T-helper 1 cell treated with Interleukin-12 subunit alpha and Interleukin-12 subunit beta and Interleukin-4 antibody, amounts not matched to agents 30 μg/mL and 1 μg/mL, for 36 hours (primary cell): ENCODE results near the gene UST.
"Not testable (repeated sequence)": the region's sequence is repeated elsewhere in the genome, so short reads cannot be mapped to it uniquely, and the experiment has no call there.

Experiments
- H3K27ac Mint-ChIP-seq: one replicate; pipeline ENCODE4 v1.8.0; 2021; ENCODE audit warnings: mild to moderate bottlenecking, mixed read lengths
- H3K27me3 Mint-ChIP-seq: one replicate; pipeline ENCODE4 v1.8.0; 2021; ENCODE audit warnings: low read depth, mixed read lengths
- H3K36me3 Mint-ChIP-seq: one replicate; pipeline ENCODE4 v1.8.0; 2021; ENCODE audit warnings: low read depth, mixed read lengths
- H3K4me1 Mint-ChIP-seq: one replicate; pipeline ENCODE4 v1.8.0; 2021; ENCODE audit warnings: low read depth, mixed read lengths
- H3K4me3 Mint-ChIP-seq: one replicate; pipeline ENCODE4 v1.8.0; 2021; ENCODE audit warnings: mild to moderate bottlenecking, moderate library complexity, mixed read lengths
- H3K9me3 Mint-ChIP-seq: one replicate; pipeline ENCODE4 v1.8.0; 2021; ENCODE audit warnings: mixed read lengths

The UST gene

DNA sequence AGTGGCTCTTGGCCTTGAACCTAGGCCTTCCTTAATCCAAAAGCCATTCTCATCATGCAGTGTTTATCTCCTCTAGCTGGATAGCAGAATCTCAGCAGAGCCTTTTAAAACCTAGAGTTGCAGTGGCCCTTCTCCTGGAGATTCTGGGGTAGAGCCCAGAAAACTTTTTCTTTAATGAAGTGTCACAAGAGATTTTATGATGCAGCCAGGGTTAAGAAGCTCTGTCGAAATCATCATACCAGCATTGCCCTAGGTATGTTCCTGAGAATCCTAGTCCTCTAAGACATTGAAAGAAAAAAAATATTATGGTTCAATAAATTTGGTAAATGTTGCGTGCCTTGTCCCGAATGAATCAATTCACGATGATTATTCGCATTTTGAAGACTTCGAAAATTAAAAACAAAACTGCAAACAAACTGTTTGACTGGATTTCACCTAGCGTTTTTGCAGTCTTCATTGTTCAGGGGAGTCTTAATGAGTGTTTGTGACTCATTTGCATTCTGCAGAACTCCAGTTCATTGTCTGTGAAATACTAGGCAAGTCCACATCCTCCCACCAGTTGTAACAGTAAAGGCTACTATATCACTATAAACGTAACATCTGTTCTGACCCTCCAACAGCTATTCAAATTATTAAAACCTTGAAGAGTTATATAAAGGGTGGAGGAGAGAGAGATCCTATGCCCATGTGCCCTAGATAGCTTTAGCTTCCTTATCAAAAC lies 198.6 kb downstream of the UST start:
- Mint-ChIP-seq H3K27me3 (peaks cover 36% of the 10 kb centered on the region), H3K9me3 (no peaks in the 10 kb centered on the region), H3K4me3 (no peak overlapping the region), H3K36me3 (no peaks in the 10 kb centered on the region), H3K27ac (no peak overlapping the region), H3K4me1 (no peaks in the 10 kb centered on the region)

GRCh38 chr6:148947621-148948444 lies 201.0 kb downstream of the UST start:
- no peaks in the 10 kb centered on the region for H3K4me1 Mint-ChIP-seq
- H3K4me3 Mint-ChIP-seq, result no peak overlapping the region
- no peaks in the 10 kb centered on the region for H3K9me3 Mint-ChIP-seq
- no peak overlapping the region for H3K27ac Mint-ChIP-seq
- H3K27me3 Mint-ChIP-seq, result peaks cover 29% of the 10 kb centered on the region
- no peaks in the 10 kb centered on the region for H3K36me3 Mint-ChIP-seq

GRCh38 chr6:148951662-148952061 lies 204.8 kb downstream of the UST start:
- Mint-ChIP-seq H3K27me3 (peaks cover 22% of the 10 kb centered on the region), H3K36me3 (no peaks in the 10 kb centered on the region), H3K9me3 (no peaks in the 10 kb centered on the region), H3K4me3 (no peak overlapping the region), H3K27ac (no peak overlapping the region), H3K4me1 (no peaks in the 10 kb centered on the region)

DNA sequence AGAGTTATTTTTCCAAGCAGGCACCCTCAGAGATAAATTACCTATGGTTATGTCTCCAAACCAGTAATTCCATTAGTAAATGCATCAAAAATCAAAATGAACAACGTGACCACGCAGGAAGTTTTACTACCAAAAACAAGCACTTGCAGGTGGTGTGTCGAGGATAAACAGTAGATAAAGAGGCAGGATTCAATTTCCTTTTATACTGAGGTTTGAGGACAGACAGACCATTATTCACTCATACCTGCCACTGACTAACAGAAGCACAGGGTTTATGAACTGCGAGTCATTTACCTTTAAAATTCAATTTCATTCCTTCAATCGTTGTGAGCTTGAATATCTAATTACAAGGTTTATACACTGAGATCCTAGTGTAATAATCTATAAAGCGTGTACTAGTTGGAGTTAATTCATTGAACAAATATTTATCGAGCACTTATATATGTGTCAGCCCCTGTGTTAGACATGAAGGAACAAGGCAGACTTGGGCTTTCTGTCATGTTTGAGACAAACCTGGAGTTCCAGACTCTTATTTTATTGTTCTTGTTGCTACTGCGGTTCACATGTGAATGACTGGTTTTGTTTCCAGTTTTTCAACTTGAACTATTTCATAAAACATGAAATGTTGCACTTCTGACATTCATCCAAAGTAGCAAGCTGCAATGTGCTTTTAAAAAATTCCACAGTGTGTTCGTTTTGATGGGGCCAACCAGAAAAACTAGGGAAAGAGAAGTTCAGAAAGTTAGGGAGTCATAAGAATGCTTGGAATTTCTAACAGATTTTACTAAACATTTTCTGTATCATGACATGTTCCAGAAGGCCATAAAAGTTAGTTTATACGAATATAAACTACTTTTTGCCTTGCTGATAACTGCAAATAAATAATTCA lies 205.6 kb downstream of the UST start:
- H3K4me1 Mint-ChIP-seq, result no peaks in the 10 kb centered on the region
- no peak overlapping the region for H3K4me3 Mint-ChIP-seq
- H3K36me3 Mint-ChIP-seq, result no peaks in the 10 kb centered on the region
- H3K9me3 Mint-ChIP-seq, result no peaks in the 10 kb centered on the region
- no peak overlapping the region for H3K27ac Mint-ChIP-seq
- H3K27me3 Mint-ChIP-seq, result peaks cover 28% of the 10 kb centered on the region

GRCh38 chr6:148954461-148954860 lies 207.6 kb downstream of the UST start:
- H3K4me1 Mint-ChIP-seq, result no peaks in the 10 kb centered on the region
- no peaks in the 10 kb centered on the region for H3K36me3 Mint-ChIP-seq
- H3K27me3 Mint-ChIP-seq, result peaks cover 28% of the 10 kb centered on the region
- no peak overlapping the region for H3K27ac Mint-ChIP-seq
- H3K4me3 Mint-ChIP-seq, result no peak overlapping the region
- no peaks in the 10 kb centered on the region for H3K9me3 Mint-ChIP-seq

DNA sequence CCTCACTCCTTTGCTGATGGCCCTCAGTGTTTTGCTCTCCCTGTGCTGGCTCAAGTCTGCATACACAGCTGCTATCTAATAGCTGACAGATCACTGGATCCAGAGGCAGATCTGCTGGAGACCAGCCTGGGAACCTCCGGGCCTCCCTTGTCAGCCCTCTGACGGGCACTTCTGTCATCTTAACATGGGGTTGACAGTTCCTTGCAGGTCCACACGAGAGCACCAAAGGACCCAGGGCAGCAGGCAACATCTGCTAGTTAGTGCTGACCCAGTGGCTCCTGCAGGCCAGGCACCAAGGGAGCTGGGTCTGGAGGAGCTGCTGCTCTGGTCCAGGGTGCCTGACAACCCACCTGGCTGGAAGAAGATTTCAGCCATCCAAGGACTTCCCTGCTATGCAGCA lies 208.1 kb downstream of the UST start:
- Mint-ChIP-seq H3K4me1 (no peaks in the 10 kb centered on the region), H3K9me3 (no peaks in the 10 kb centered on the region), H3K27me3 (peaks cover 23% of the 10 kb centered on the region), H3K36me3 (no peaks in the 10 kb centered on the region), H3K27ac (no peak overlapping the region), H3K4me3 (no peak overlapping the region)

- H3K4me1 Mint-ChIP-seq, result no peaks in the 10 kb centered on the region
- no peak overlapping the region for H3K4me3 Mint-ChIP-seq
- peaks cover 18% of the 10 kb centered on the region for H3K27me3 Mint-ChIP-seq
- no peak overlapping the region for H3K27ac Mint-ChIP-seq
- no peaks in the 10 kb centered on the region for H3K9me3 Mint-ChIP-seq
- H3K36me3 Mint-ChIP-seq, result no peaks in the 10 kb centered on the region
Observed at GRCh38 chr6:148955441-148955840, 208.6 kb downstream of the UST start.

DNA sequence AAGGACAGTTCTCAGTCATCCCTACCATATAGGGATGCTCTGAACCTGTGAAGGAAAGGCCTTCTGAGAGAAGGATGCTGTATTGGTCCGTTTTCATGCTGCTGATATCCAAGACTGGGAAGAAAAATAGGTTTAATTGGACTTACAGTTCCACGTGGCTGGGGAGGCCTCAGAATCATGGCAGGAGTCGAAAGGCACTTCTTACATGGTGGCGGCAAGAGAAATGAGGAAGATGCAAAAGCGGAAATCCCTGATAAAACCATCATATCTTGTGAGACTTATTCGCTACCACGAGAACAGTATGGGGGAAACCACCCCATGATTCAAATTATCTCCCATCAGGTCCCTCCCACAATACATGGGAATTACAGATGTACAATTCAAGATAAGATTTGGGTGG lies 209.3 kb downstream of the UST start:
- not testable (repeated sequence) for H3K4me1 Mint-ChIP-seq, H3K27ac Mint-ChIP-seq, H3K36me3 Mint-ChIP-seq, H3K9me3 Mint-ChIP-seq, H3K4me3 Mint-ChIP-seq
- peaks cover 13% of the 10 kb centered on the region for H3K27me3 Mint-ChIP-seq

DNA sequence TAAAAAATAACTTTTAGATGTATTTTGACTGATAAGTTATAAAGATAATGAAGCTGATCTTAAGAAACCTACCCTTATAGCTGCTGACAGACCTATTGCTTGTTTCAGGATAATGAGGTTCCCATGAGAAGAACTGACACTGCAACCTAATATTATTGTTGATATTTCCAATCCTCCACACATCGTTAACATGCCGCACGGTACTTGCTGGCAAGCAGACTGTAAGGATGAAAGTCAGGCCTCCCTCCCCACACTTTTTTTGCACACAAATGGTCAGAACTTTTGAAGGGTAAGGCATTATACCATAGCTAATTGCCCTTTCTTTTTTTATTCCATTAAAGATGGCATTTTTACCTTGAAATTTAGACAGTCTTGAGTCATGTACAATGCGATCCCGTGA lies 210.9 kb downstream of the UST start:
- Mint-ChIP-seq H3K36me3 (no peaks in the 10 kb centered on the region), H3K9me3 (no peaks in the 10 kb centered on the region), H3K4me1 (no peaks in the 10 kb centered on the region), H3K4me3 (no peak overlapping the region), H3K27ac (no peak overlapping the region), H3K27me3 (peaks cover 11% of the 10 kb centered on the region)

- H3K4me1 Mint-ChIP-seq, result no peaks in the 10 kb centered on the region
- H3K9me3 Mint-ChIP-seq, result no peaks in the 10 kb centered on the region
- no peak overlapping the region for H3K27ac Mint-ChIP-seq
- H3K4me3 Mint-ChIP-seq, result no peak overlapping the region
- H3K27me3 Mint-ChIP-seq, result peaks cover 11% of the 10 kb centered on the region
- H3K36me3 Mint-ChIP-seq, result no peaks in the 10 kb centered on the region
Observed at GRCh38 chr6:148959008-148959407, 212.2 kb downstream of the UST start.

GRCh38 chr6:148959501-148959900 lies 212.7 kb downstream of the UST start:
- Mint-ChIP-seq H3K4me1 (no peaks in the 10 kb centered on the region), H3K4me3 (no peak overlapping the region), H3K36me3 (no peaks in the 10 kb centered on the region), H3K9me3 (no peaks in the 10 kb centered on the region), H3K27me3 (peaks cover 11% of the 10 kb centered on the region), H3K27ac (no peak overlapping the region)

DNA sequence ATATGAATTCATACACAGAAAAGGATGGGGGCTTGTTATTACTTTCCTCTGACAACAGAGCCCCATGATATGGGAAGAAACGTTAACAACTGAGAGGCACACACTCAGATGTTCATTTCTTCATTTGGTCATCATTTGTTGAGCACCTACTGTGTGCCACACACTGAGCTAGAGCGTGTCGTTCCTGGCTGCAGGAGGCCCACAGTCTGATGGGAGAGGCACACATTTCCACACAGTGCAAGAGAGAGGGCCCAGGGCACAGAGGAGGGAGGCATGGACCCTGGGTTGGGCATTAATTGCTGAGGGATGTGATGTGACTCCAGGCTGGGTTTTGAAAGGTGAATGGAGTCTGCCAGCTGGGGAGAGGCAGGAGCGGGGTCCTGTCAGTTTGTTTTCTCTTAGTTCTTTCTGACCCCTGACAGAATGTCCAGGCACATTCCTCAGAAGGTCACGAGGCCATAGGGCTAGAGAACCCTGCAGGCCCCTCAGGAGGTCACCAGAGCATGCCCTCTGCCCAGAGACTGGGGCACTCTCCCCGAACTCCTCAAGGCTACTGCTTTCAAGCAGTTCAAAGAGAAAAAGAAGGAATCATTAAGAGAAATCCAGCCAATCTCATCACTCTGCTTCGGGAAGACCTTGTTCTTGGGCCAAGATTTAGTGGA lies 216.2 kb downstream of the UST start:
- Mint-ChIP-seq H3K4me1 (no peaks in the 10 kb centered on the region), H3K9me3 (no peaks in the 10 kb centered on the region), H3K27ac (no peak overlapping the region), H3K36me3 (no peaks in the 10 kb centered on the region), H3K27me3 (peaks cover 4% of the 10 kb centered on the region), H3K4me3 (no peak overlapping the region)

DNA sequence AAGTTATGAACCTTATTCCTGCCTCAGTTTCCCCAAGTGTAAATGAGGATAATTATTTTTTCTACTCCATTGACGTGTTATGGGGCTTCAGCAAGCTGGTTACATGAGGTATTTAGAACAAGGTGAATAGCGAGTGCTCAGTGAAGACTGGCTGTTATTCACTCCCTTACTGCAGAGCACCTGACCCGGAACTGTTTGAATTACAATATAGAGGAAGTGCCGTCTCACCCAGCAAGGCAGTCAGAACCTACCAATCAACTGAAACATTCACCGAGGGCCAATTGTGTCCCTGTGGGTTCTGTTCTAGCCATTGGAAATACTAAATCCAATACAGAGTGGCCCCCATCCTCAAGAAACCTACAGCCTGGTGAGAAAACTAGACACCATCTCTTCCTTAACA lies 216.9 kb downstream of the UST start:
- Mint-ChIP-seq H3K4me1 (no peaks in the 10 kb centered on the region), H3K27me3 (peaks cover 3% of the 10 kb centered on the region), H3K27ac (no peak overlapping the region), H3K9me3 (no peaks in the 10 kb centered on the region), H3K4me3 (no peak overlapping the region), H3K36me3 (no peaks in the 10 kb centered on the region)

DNA sequence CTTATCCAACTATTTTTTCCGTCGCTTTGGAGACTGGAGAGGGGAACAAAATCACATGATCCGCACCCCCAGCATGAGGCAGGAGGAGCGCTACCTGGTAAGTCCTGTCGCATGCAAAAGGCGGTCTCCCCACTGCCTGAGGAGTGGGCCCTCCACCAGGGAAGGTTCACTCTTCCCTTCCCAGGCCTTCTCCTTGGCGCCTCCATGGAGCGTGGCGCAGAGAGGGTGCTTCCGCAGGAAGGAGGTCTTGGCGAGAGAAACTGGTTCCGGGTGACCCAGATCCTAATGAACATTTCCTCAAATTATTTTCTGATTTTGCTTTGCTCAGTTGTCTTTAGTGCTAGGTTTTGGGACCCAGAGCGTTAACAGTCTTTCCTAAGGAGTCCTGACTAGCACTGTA lies 217.6 kb downstream of the UST start:
- H3K4me1 Mint-ChIP-seq, result no peaks in the 10 kb centered on the region
- H3K27ac Mint-ChIP-seq, result no peak overlapping the region
- no peak overlapping the region for H3K4me3 Mint-ChIP-seq
- H3K36me3 Mint-ChIP-seq, result no peaks in the 10 kb centered on the region
- H3K9me3 Mint-ChIP-seq, result no peaks in the 10 kb centered on the region
- peaks cover 4% of the 10 kb centered on the region for H3K27me3 Mint-ChIP-seq
